COR-L47 (cell line): ENCODE results near the gene STAT4.

Experiments used
- DNase-seq: peaks from one replicate; lab custom pipeline; 2025; lab: John Stamatoyannopoulos, UW

Gene STAT4

DNA sequence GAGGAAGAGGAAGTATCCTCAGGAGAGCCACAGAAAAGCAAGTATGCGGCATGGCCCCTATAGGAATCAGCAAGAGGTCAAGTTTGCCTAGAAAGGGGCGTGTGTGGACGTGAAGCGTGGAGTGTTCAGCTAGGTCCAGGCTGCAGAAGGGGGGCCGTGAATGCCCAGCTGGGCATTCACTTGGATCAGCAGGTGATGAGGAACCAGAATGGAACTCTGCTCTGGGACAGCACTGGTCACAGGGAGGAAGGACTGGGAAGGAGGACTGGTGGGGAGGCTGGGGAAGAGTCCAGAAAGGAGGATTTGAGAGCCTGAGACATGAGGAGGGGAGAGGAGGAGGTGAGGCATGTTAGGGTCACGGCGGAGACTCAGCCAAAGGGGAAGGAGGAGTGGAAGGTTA lies 156.6 kb downstream of the STAT4 start:
- DNase-seq: no peak

- no peak for DNase-seq
These were observed 157.5 kb downstream of the STAT4 start for GRCh38 chr2:190993292-190993643.

DNA sequence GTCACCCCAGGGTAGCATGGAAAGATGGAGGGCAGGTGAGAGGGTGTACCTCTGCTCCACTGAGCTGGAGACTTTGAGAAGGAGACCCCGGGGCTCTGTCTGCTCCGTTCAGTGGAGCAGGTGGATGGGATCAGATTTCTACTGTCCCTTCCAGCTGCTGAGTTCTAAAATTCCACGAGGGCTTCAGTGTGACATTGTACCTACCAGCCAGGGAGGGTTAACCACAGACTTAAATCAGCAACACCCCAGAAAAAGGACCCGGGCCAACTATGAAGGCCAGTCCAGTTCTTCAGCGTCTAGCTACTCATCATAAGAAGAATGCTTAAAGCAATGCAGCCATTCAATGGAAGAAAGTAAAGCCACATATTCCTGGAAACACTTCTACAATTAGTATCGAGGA lies 160.7 kb downstream of the STAT4 start:
- no peak for DNase-seq

GRCh38 chr2:190988910-190989309 lies 161.9 kb downstream of the STAT4 start:
- DNase-seq: no peak

GRCh38 chr2:190987938-190988337 lies 162.9 kb downstream of the STAT4 start:
- no peak for DNase-seq

DNA sequence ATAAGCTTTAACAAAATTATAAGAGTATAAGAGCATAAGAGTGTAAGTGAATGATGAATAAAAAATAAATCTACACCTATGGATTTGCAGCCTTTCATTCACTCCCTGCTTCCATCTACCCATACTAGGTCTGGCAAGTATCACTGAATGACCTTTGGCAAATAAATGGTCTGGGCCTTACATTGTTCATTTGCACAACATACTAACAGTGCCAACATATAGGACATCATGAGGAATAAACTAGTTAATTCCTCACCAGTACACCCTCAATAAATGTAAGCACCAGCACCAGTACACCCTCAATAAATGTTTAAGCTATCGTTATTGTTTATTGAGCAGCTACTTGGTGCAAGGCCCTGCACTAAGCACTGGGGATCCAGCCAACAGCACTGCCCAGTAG lies 163.7 kb downstream of the STAT4 start:
- DNase-seq: no peak

DNA sequence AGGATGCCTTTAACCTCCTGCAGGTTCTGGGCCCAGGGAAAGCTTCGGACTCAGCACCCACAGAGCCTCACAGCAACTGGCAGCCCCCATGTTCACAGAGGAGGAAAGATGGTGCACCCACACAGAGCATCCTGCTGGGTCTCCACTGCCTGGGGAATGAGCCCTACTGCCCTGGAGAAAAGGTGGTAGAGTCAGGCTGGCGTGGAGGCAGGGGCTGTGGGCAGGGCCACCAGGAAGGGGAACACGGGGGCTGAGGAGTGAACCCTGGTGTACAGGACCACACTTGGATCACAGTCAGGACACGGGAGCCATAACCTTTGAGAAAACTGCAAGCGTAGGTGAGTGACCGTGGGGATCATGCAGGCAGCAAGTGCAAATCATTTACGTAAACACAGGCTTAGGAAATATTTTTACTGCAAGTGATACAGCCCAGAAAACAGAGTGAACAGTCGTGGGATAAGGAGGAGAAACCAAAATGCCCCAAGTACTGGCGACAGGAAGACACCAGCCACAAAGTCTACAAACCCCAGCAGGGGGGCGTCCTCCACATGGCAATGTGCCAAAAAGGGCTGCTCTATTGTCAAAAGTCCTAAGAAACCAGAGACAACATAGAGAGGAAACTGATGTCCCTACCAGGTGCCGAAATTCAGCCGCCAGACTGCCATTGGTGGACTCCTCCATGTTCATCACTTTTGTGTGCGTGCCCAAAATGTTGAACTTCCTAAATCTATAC lies 164.4 kb downstream of the STAT4 start:
- peak; percentile 66 for DNase-seq

- no peak for DNase-seq
These were observed 166.2 kb downstream of the STAT4 start for GRCh38 chr2:190984595-190984994.

- no peak for DNase-seq
These were observed 168.3 kb downstream of the STAT4 start for GRCh38 chr2:190982262-190983034.

GRCh38 chr2:190981733-190982132 lies 169.1 kb downstream of the STAT4 start:
- DNase-seq: no peak

- no peak for DNase-seq
These were observed 169.5 kb downstream of the STAT4 start for GRCh38 chr2:190981333-190981732.

- DNase-seq: peak; percentile 86
These were observed 170.1 kb downstream of the STAT4 start for GRCh38 chr2:190980630-190981209.

DNA sequence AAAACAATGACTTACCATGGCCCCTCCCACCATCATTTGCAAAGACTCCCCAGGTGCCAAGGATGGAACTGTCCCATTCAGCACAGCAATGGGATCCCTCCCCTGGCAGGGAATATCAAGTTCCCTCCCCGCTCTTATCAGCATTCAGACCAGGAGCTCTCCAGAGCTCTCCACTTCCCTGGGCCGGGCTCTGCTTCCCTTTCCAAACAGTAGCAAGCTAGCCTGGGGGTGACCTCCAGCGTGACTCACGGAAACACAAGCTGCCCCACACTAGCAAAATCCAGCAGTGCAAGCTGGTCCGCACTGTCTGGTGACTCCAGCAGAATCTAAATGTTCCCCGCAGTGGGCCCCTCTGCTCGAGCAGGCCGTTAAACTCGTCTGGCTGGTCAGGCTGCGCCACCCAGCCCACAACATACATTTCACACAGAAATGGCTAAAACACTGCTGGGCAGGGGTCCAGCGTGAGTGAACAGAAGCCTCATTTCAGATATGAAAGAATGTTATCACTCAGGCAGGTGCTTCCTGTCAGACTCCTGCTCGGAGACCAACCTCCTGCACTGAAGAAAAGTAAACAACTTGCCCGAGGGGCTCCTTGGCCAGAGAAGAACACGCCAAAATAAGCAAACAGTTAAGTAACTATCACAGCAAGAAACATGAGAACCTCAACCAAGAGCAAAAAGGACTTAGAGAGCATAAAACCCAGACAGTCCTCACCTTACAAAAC lies 170.7 kb downstream of the STAT4 start:
- DNase-seq: peak; percentile 86
